Measurements from ENCODE around the gene SLC43A3.

DNA sequence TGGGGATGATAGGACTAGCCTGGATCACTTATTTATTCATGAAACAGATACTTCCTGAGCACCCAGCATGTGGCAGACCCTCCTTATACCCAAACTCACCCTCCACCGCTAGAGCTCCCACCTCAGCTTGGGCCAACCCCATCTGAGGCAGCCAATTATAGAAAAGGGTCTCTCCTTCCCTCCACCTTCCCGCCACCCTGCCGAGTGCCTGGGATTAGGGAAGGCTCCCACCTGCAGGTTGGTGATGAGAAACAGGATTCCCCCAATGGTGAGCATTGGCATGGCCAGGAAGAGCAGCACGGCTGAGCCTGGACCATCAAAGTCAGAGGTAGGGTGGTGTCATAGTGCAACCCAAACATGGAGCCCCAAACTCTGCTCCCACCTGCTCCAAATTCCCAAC, 5.9 kb downstream of the SLC43A3 start:
- TF ChIP-seq, protein P1, sequence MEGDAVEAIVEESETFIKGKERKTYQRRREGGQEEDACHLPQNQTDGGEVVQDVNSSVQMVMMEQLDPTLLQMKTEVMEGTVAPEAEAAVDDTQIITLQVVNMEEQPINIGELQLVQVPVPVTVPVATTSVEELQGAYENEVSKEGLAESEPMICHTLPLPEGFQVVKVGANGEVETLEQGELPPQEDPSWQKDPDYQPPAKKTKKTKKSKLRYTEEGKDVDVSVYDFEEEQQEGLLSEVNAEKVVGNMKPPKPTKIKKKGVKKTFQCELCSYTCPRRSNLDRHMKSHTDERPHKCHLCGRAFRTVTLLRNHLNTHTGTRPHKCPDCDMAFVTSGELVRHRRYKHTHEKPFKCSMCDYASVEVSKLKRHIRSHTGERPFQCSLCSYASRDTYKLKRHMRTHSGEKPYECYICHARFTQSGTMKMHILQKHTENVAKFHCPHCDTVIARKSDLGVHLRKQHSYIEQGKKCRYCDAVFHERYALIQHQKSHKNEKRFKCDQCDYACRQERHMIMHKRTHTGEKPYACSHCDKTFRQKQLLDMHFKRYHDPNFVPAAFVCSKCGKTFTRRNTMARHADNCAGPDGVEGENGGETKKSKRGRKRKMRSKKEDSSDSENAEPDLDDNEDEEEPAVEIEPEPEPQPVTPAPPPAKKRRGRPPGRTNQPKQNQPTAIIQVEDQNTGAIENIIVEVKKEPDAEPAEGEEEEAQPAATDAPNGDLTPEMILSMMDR (IDR thresholded peaks at IDR 0.05): no peak
- TF ChIP-seq POLR2AphosphoS5 (IDR thresholded peaks at IDR 0.05; ENCODE audit: low read depth, low read length): no peak
- TF ChIP-seq, protein P2, sequence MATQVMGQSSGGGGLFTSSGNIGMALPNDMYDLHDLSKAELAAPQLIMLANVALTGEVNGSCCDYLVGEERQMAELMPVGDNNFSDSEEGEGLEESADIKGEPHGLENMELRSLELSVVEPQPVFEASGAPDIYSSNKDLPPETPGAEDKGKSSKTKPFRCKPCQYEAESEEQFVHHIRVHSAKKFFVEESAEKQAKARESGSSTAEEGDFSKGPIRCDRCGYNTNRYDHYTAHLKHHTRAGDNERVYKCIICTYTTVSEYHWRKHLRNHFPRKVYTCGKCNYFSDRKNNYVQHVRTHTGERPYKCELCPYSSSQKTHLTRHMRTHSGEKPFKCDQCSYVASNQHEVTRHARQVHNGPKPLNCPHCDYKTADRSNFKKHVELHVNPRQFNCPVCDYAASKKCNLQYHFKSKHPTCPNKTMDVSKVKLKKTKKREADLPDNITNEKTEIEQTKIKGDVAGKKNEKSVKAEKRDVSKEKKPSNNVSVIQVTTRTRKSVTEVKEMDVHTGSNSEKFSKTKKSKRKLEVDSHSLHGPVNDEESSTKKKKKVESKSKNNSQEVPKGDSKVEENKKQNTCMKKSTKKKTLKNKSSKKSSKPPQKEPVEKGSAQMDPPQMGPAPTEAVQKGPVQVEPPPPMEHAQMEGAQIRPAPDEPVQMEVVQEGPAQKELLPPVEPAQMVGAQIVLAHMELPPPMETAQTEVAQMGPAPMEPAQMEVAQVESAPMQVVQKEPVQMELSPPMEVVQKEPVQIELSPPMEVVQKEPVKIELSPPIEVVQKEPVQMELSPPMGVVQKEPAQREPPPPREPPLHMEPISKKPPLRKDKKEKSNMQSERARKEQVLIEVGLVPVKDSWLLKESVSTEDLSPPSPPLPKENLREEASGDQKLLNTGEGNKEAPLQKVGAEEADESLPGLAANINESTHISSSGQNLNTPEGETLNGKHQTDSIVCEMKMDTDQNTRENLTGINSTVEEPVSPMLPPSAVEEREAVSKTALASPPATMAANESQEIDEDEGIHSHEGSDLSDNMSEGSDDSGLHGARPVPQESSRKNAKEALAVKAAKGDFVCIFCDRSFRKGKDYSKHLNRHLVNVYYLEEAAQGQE (IDR thresholded peaks at IDR 0.05; ENCODE audit: insufficient read depth in 1 of 2, low read depth in 2 of 2, low read length in 1 of 2): no peak
- TF ChIP-seq TCF7L2 (IDR thresholded peaks at IDR 0.05; ENCODE audit: low read depth, low read length): no peak
- TF ChIP-seq SIN3A (IDR thresholded peaks at IDR 0.05; ENCODE audit: borderline replicate concordance, insufficient read depth, low read depth, low read length): no peak

All from Panc1 (cell line).